MM.1S (cell line): ENCODE results near the gene MBL2.

Experiments used
- EZH2 ChIP-seq: fragments of 300-600 bp; sonication (generic); optimal IDR thresholded peaks from 2 replicates; pipeline ENCODE3; 2017; ENCODE audit warnings: low read depth, mild to moderate bottlenecking, antibody characterized with exemption, low read length, mixed read lengths
- EZH2phosphoT487 ChIP-seq: fragments of 300-600 bp; sonication (generic); IDR thresholded peaks from 2 replicates; pipeline ENCODE4 v1.6.1; 2018; ENCODE audit warnings: antibody characterized with exemption, low read length
- TF ChIP-seq, protein P1 (sequence below): fragments of 300-600 bp; sonication (generic); IDR thresholded peaks from 2 replicates; pipeline ENCODE4 v1.5.1; 2016; ENCODE audit warnings: antibody characterized with exemption, low read length, mixed read lengths

DNA sequence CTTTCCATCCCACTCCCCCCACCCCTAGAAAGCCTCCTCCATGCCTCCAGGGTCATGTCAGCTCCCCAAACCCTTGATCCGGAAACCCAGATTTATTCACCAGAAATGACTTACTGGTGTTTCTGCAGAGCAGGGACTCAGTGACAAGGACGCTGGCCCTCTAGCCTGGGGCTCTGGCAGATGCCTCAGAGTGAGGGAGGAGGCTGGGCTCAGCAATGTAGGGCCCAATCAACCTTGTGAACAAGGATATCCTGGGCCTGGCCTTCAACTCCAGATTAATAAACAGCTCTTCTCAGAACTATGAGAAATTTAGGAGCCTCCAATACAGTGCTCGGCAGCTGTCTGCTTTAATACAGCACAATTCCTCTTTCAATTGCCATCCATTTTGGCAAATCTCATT lies at the start of gene MBL2:
- TF ChIP-seq, protein P1, sequence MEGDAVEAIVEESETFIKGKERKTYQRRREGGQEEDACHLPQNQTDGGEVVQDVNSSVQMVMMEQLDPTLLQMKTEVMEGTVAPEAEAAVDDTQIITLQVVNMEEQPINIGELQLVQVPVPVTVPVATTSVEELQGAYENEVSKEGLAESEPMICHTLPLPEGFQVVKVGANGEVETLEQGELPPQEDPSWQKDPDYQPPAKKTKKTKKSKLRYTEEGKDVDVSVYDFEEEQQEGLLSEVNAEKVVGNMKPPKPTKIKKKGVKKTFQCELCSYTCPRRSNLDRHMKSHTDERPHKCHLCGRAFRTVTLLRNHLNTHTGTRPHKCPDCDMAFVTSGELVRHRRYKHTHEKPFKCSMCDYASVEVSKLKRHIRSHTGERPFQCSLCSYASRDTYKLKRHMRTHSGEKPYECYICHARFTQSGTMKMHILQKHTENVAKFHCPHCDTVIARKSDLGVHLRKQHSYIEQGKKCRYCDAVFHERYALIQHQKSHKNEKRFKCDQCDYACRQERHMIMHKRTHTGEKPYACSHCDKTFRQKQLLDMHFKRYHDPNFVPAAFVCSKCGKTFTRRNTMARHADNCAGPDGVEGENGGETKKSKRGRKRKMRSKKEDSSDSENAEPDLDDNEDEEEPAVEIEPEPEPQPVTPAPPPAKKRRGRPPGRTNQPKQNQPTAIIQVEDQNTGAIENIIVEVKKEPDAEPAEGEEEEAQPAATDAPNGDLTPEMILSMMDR: no peak
- TF ChIP-seq EZH2 (no peak), EZH2phosphoT487 (no peak)
